Measurements from ENCODE around the gene TWIST2.

The TWIST2 gene

GRCh38 chr2:238859636-238860347, 11.9 kb downstream of the TWIST2 start:
- Mint-ChIP-seq H3K36me3 (no peaks in the 10 kb centered on the region), H3K27ac (no peak overlapping the region), H3K4me1 (no peaks in the 10 kb centered on the region), H3K27me3 (peaks cover 38% of the 10 kb centered on the region), H3K4me3 (no peak overlapping the region), H3K9me3 (no peaks in the 10 kb centered on the region)
- no peak for ATAC-seq

DNA sequence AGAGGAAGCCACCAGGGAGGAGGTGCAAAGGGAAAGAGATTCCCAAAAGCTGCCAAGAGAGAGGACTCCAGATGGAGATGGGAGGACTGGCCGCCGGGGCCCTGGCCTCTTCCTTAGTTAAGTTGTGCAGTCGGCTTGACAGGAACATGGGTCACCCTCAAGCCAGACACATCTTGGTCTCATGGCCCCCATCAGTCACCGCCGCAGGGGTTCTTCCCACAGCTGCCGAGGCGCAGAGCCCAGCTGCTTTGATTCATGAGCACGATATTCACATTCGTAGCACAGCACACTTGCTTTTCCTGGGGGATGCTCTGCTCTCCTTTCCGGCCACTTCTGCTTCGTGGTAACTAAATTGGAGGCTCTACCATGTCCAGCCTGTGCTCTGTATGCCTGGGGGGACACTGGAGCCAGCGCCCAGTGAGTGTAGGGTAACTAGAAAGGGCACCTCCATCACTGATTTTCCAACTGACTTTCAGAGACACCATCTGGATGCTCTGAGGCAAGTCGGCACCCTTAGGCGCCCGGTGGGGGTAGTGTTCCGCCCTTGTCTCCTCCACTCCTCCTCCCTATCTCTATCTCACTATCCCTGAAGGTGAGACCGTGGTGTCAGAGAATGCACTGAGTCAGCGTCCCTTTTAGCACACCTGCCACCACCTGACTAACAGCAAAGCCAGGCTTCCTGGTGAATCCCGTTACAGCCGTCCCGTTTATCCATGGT, 13.3 kb downstream of the TWIST2 start:
- H3K27ac Mint-ChIP-seq: no peak overlapping the region
- ATAC-seq: no peak
- H3K4me3 Mint-ChIP-seq: no peak overlapping the region
- H3K4me1 Mint-ChIP-seq: no peaks in the 10 kb centered on the region
- peaks cover 33% of the 10 kb centered on the region for H3K27me3 Mint-ChIP-seq
- H3K9me3 Mint-ChIP-seq: no peaks in the 10 kb centered on the region
- no peaks in the 10 kb centered on the region for H3K36me3 Mint-ChIP-seq

GRCh38 chr2:238861766-238862315, 14.0 kb downstream of the TWIST2 start:
- Mint-ChIP-seq H3K9me3 (no peaks in the 10 kb centered on the region), H3K4me3 (no peak overlapping the region), H3K27ac (no peak overlapping the region), H3K4me1 (no peaks in the 10 kb centered on the region), H3K36me3 (no peaks in the 10 kb centered on the region), H3K27me3 (peaks cover 33% of the 10 kb centered on the region)
- no peak for ATAC-seq

- Mint-ChIP-seq H3K36me3 (no peaks in the 10 kb centered on the region), H3K4me1 (no peaks in the 10 kb centered on the region), H3K4me3 (no peak overlapping the region), H3K9me3 (no peaks in the 10 kb centered on the region), H3K27ac (no peak overlapping the region), H3K27me3 (peaks cover 33% of the 10 kb centered on the region)
- no peak for ATAC-seq
Observed at GRCh38 chr2:238862701-238863100, 14.8 kb downstream of the TWIST2 start.

DNA sequence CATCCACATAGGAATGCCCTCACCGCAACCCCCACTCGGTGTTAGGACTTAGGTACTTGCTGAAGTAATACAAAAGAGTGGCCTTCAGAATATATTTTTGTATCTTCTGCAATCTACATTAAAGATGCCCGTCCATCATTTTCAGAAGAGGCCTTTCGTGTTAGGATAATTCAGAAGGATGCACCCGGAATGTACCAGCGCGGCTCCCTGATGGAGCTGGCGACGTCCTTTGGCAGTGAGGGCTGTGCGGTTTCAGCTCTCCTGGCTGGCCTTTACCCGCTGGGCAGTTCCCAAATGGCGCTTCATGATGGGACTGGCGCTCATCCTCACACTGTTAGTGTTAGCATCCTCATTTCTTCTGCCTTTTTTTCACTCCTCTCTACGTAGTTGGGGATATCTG, 15.3 kb downstream of the TWIST2 start:
- peaks cover 33% of the 10 kb centered on the region for H3K27me3 Mint-ChIP-seq
- no peaks in the 10 kb centered on the region for H3K9me3 Mint-ChIP-seq
- no peaks in the 10 kb centered on the region for H3K36me3 Mint-ChIP-seq
- H3K27ac Mint-ChIP-seq: no peak overlapping the region
- no peaks in the 10 kb centered on the region for H3K4me1 Mint-ChIP-seq
- ATAC-seq: no peak
- no peak overlapping the region for H3K4me3 Mint-ChIP-seq

- Mint-ChIP-seq H3K27me3 (peaks cover 28% of the 10 kb centered on the region), H3K27ac (no peak overlapping the region), H3K4me1 (no peaks in the 10 kb centered on the region), H3K36me3 (no peaks in the 10 kb centered on the region), H3K4me3 (no peak overlapping the region), H3K9me3 (no peaks in the 10 kb centered on the region)
- no peak for ATAC-seq
Observed at GRCh38 chr2:238863749-238864206, 15.9 kb downstream of the TWIST2 start.

GRCh38 chr2:238864207-238865014, 16.5 kb downstream of the TWIST2 start:
- Mint-ChIP-seq H3K27me3 (peaks cover 22% of the 10 kb centered on the region), H3K27ac (no peak overlapping the region), H3K9me3 (no peaks in the 10 kb centered on the region), H3K4me3 (no peak overlapping the region), H3K36me3 (no peaks in the 10 kb centered on the region), H3K4me1 (no peaks in the 10 kb centered on the region)
- ATAC-seq: peak; percentile 13

DNA sequence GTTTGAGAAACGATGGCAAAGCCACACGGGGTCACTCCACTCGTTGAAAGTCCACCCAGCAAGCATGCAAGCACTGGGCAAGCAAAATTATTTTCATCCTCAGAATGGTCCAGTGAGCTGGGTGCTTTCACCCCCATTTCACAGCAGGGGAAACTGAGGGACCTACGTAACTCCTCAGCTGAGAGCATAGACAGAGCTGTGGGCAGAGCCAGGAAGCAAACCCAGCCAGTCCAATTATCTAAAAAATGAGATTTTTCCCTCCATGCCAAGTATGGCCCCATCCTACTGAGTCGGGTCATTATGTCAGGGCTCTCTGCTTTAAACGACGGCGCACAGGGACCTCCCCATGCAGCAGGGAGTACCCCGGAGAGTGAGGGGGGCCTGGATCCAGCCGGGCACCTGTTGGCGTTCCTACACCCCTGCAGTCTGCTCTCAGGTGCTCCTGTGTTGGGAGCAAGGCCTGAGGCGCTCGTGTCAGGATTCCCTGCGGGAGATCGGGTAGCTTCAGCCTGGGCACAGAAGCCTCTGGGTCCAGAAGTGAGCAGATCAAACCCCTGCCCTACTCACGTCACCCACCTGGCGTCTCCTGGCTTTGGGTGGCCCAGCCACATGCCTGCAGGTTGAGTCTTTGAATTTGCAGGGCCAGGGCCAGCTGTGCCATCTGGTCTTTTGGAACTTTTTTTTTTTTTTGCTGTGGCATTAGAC, 17.3 kb downstream of the TWIST2 start:
- no peak for ATAC-seq
- no peaks in the 10 kb centered on the region for H3K4me1 Mint-ChIP-seq
- no peak overlapping the region for H3K4me3 Mint-ChIP-seq
- H3K27me3 Mint-ChIP-seq: peaks cover 14% of the 10 kb centered on the region
- H3K9me3 Mint-ChIP-seq: peaks cover 6% of the 10 kb centered on the region
- no peak overlapping the region for H3K27ac Mint-ChIP-seq
- H3K36me3 Mint-ChIP-seq: no peaks in the 10 kb centered on the region

DNA sequence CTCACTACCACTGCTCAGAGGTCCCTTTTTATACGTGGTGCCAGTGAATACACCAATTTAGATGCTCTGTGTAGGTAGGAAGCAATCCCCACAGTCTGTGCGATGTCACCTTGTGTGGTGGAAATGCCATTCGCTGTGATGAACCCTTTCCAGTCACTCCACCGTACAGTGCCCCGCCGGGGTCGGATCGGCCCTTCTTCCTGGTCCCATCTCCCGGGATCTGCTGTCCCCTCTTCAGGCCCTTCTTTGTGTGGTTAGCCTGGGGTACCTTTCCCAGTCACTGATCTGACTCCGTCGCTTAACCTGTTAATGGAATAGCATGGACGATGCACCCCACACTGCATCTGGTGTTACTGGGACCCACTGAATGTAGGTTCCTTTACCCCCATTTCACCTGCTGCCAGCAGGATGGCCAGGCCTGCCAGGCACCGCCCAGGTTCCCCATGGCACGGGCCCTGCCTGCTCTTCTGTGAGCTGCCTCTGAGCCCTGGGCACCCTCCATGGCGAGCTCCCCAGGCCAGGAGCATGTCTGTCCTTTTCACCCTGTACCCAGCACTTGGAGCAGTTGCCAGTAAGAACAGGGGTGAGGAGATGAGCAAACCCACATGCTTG, 18.0 kb downstream of the TWIST2 start:
- no peak overlapping the region for H3K4me3 Mint-ChIP-seq
- peaks cover 10% of the 10 kb centered on the region for H3K27me3 Mint-ChIP-seq
- peaks cover 9% of the 10 kb centered on the region for H3K9me3 Mint-ChIP-seq
- H3K36me3 Mint-ChIP-seq: no peaks in the 10 kb centered on the region
- no peak overlapping the region for H3K27ac Mint-ChIP-seq
- no peaks in the 10 kb centered on the region for H3K4me1 Mint-ChIP-seq
- ATAC-seq: no peak

- H3K27me3 Mint-ChIP-seq: peaks cover 3% of the 10 kb centered on the region
- no peaks in the 10 kb centered on the region for H3K36me3 Mint-ChIP-seq
- no peak overlapping the region for H3K27ac Mint-ChIP-seq
- no peak for ATAC-seq
- H3K4me3 Mint-ChIP-seq: no peak overlapping the region
- H3K9me3 Mint-ChIP-seq: peaks cover 9% of the 10 kb centered on the region
- no peaks in the 10 kb centered on the region for H3K4me1 Mint-ChIP-seq
Observed at GRCh38 chr2:238866656-238867277, 18.9 kb downstream of the TWIST2 start.

- no peaks in the 10 kb centered on the region for H3K36me3 Mint-ChIP-seq
- H3K9me3 Mint-ChIP-seq: peaks cover 9% of the 10 kb centered on the region
- no peak for ATAC-seq
- H3K4me1 Mint-ChIP-seq: no peaks in the 10 kb centered on the region
- no peak overlapping the region for H3K4me3 Mint-ChIP-seq
- H3K27me3 Mint-ChIP-seq: peaks cover 3% of the 10 kb centered on the region
- H3K27ac Mint-ChIP-seq: no peak overlapping the region
Observed at GRCh38 chr2:238868067-238868524, 20.2 kb downstream of the TWIST2 start.

- ATAC-seq: no peak
- H3K4me3 Mint-ChIP-seq: no peak overlapping the region
- H3K9me3 Mint-ChIP-seq: peaks cover 9% of the 10 kb centered on the region
- H3K4me1 Mint-ChIP-seq: no peaks in the 10 kb centered on the region
- H3K36me3 Mint-ChIP-seq: no peaks in the 10 kb centered on the region
- H3K27me3 Mint-ChIP-seq: peaks cover 9% of the 10 kb centered on the region
- H3K27ac Mint-ChIP-seq: no peak overlapping the region
Observed at GRCh38 chr2:238868616-238869292, 20.9 kb downstream of the TWIST2 start.

GRCh38 chr2:238869293-238870124, 21.6 kb downstream of the TWIST2 start:
- no peak for ATAC-seq
- peaks cover 13% of the 10 kb centered on the region for H3K27me3 Mint-ChIP-seq

More at GRCh38 chr2:238869293-238870124, 21.6 kb downstream of the TWIST2 start:
- no peaks in the 10 kb centered on the region for H3K36me3 Mint-ChIP-seq
- peaks cover 9% of the 10 kb centered on the region for H3K9me3 Mint-ChIP-seq
- no peak overlapping the region for H3K4me3 Mint-ChIP-seq
- H3K27ac Mint-ChIP-seq: no peak overlapping the region
- H3K4me1 Mint-ChIP-seq: no peaks in the 10 kb centered on the region

Data from stimulated activated memory B cell treated with anti-CD40 and anti-IgM and Interleukin-4, amounts not matched to agents 10 μg/mL and 1 μg/mL and 100 μg/mL, for 72 hours (primary cell).